ENCODE measurements around the gene VAPA.

VAPA gene

GRCh38 chr18:10003866-10004265 lies 90.0 kb downstream of the VAPA start:
- DNase-seq (ENCODE audit: low read depth), result no peak

DNA sequence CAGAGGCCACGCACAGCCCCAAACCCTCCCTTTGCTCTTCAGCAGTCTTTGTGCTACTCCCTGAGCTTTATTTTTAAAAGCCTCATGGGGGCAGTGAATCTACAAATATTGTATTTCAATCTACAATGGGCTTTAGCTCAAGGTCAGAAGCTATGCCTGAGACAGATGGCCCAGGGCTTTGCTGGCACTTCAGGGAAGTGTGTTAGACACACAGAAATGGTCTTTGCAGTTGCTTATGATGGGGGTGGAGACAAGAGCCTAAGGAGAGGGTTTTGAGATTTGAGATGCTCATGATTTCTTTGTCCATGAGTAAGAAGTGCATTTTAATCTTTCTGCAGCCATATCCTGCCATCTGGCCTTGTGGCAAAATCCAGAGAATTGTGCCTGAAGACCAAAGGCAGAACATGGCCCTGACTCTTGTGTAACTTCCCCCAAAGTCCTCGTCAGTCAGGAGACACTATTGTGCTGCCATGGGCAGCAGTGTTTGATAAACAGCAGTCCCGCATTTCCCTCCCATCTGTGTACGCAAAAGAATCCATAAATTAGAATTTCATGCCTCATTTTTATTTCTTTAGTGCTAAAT lies 92.6 kb downstream of the VAPA start:
- DNase-seq (ENCODE audit: low read depth), result no peak

DNA sequence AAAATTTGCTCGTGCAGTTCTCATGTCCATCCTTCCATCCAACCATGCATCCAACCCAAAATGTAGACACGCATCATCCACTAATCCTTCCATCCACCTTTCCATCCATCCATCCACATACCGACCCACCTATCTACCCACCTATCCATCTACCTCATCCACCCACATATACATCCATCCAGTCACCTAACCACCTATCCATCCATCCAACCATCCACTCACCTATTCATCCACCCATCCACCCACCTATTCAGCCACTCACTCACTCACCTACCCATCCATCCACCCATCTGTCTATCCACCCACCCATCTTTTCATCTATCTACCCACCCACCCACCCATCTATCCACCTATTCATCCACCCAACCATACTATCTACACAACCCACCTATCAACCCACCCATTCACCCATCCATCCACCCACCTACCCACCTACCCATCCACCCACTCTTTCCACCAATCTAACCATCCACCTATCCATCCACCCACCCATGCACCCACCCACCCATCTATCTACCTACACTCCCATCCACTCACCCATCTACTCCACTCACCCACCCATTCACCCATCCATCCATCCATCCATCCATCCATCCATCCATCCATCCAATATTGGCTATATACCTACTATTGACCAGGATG lies 94.3 kb downstream of the VAPA start:
- DNase-seq (ENCODE audit: low read depth), result no peak
